GM23338 (cell line): Measurements from ENCODE around the gene FBXO33. TPM values are rescaled to one million over a fixed set of nuclear protein-coding genes. Genes with fewer than 3 reads are reported as not detected.

Experiments
- ATAC-seq: fragments of 200-7000 bp; cut with Tn5 transposase; 3 replicates; pipeline ENCODE4 v1.9.1; 2020
- DNase-seq: peaks from one replicate; pipeline ENCODE4 v3.0.0-alpha.2; 2015; ENCODE audit warnings: low spot score
- H2AFZ ChIP-seq: fragments of 200-600 bp; sonication (generic); 2 replicates; pipeline ENCODE4 v1.8.0; 2016; ENCODE audit warnings: antibody characterized with exemption, mild to moderate bottlenecking, moderate library complexity
- H3F3A ChIP-seq: fragments of 200-600 bp; sonication (generic); replicated peaks from 2 replicates; pipeline ENCODE4 v1.8.0; 2017; ENCODE audit warnings: antibody characterized with exemption, mixed run types, low read depth
- H3K27ac ChIP-seq: fragments of 200-600 bp; sonication (generic); 2 replicates; pipeline ENCODE4 v1.6.1; 2016; ENCODE audit warnings: low read depth
- H3K27me3 ChIP-seq: fragments of 200-600 bp; sonication (generic); 2 replicates; pipeline ENCODE4 v1.8.0; 2016; ENCODE audit warnings: mild to moderate bottlenecking, mixed run types, moderate library complexity; ENCODE audit not compliant: insufficient read depth
- H3K36me3 ChIP-seq: fragments of 200-600 bp; sonication (generic); 2 replicates; pipeline ENCODE4 v1.8.0; 2016; ENCODE audit warnings: mild to moderate bottlenecking; ENCODE audit not compliant: insufficient read depth
- H3K4me1 ChIP-seq: fragments of 200-600 bp; sonication (generic); 2 replicates; pipeline ENCODE4 v1.8.0; 2016; ENCODE audit warnings: mild to moderate bottlenecking, moderate library complexity; ENCODE audit not compliant: insufficient read depth
- H3K4me2 ChIP-seq: fragments of 200-600 bp; sonication (generic); 2 replicates; pipeline ENCODE4 v1.7.1; 2017; ENCODE audit warnings: mixed run types
- H3K4me3 ChIP-seq: fragments of 200-600 bp; sonication (generic); 2 replicates; pipeline ENCODE4 v1.6.1; 2016; ENCODE audit warnings: mixed run types
- H3K79me2 ChIP-seq: fragments of 200-600 bp; sonication (generic); replicated peaks from 2 replicates; pipeline ENCODE4 v1.8.0; 2017; ENCODE audit warnings: mild to moderate bottlenecking; ENCODE audit not compliant: insufficient read depth
- H3K9me2 ChIP-seq: fragments of 200-600 bp; sonication (generic); 2 replicates; pipeline ENCODE4 v1.8.0; 2017; ENCODE audit not compliant: insufficient read depth
- H4K20me1 ChIP-seq: fragments of 200-600 bp; sonication (generic); replicated peaks from 2 replicates; pipeline ENCODE4 v1.8.0; 2017; ENCODE audit warnings: mild to moderate bottlenecking; ENCODE audit not compliant: insufficient read depth
- H3K27ac Mint-ChIP-seq: 2 replicates; pipeline ENCODE4 v1.8.0; 2020; ENCODE audit warnings: inconsistent platforms, mild to moderate bottlenecking, moderate library complexity, mixed read lengths
- H3K27me3 Mint-ChIP-seq: 3 replicates; pipeline ENCODE4 v1.8.0; 2022; ENCODE audit warnings: low read depth, mild to moderate bottlenecking, moderate library complexity, mixed read lengths, inconsistent platforms; ENCODE audit not compliant: insufficient read depth, poor library complexity
- H3K36me3 Mint-ChIP-seq: 3 replicates; pipeline ENCODE4 v1.8.0; 2021; ENCODE audit warnings: low read depth, mild to moderate bottlenecking, inconsistent platforms, moderate library complexity, mixed read lengths
- H3K4me1 Mint-ChIP-seq: 3 replicates; pipeline ENCODE4 v1.8.0; 2020; ENCODE audit warnings: mild to moderate bottlenecking, inconsistent platforms, mixed read lengths
- H3K4me3 Mint-ChIP-seq: 3 replicates; pipeline ENCODE4 v1.8.0; 2021; ENCODE audit warnings: moderate library complexity, mild to moderate bottlenecking, inconsistent platforms, mixed read lengths
- H3K9me3 Mint-ChIP-seq: 3 replicates; pipeline ENCODE4 v1.8.0; 2020; ENCODE audit warnings: moderate library complexity, mild to moderate bottlenecking, inconsistent platforms, mixed read lengths
- CREB1 ChIP-seq: fragments of 250-450 bp; sonication (Bioruptor Pico); IDR thresholded peaks from 2 replicates; pipeline ENCODE4 v1.5.0; 2020; ENCODE audit warnings: low read depth, mild to moderate bottlenecking, moderate library complexity
- EZH2 ChIP-seq: fragments of 200-600 bp; sonication (generic); IDR thresholded peaks from one replicate; pipeline ENCODE4 v1.8.0; 2017; ENCODE audit warnings: antibody characterized with exemption, mild to moderate bottlenecking, low read depth; ENCODE audit not compliant: unreplicated experiment
- EZH2phosphoT487 ChIP-seq: fragments of 200-600 bp; sonication (generic); IDR thresholded peaks from one replicate; pipeline ENCODE4 v1.8.1; 2018; ENCODE audit warnings: antibody characterized with exemption; ENCODE audit not compliant: unreplicated experiment
- JUNB ChIP-seq: IDR thresholded peaks from one replicate; pipeline ENCODE4 v1.6.1; 2016; ENCODE audit warnings: antibody characterized with exemption; ENCODE audit not compliant: unreplicated experiment
- NANOG ChIP-seq: IDR thresholded peaks from 2 replicates; pipeline ENCODE4 v1.6.1; 2016; ENCODE audit warnings: antibody characterized with exemption, borderline replicate concordance
- POLR2AphosphoS5 ChIP-seq: IDR thresholded peaks from 2 replicates; pipeline ENCODE4 v1.6.1; 2016; ENCODE audit warnings: antibody characterized with exemption, low read depth
- STAT1 ChIP-seq: IDR thresholded peaks from one replicate; pipeline ENCODE4 v1.6.1; 2016; ENCODE audit warnings: antibody characterized with exemption; ENCODE audit not compliant: unreplicated experiment
- ZNF114 ChIP-seq: fragments of 250-450 bp; sonication (Bioruptor Pico); IDR thresholded peaks from 2 replicates; pipeline ENCODE4 v1.5.0; 2020; ENCODE audit warnings: mild to moderate bottlenecking, moderate library complexity
- ZNF331 ChIP-seq: fragments of 250-450 bp; sonication (Bioruptor Pico); IDR thresholded peaks from 2 replicates; pipeline ENCODE4 v1.5.0; 2020; ENCODE audit warnings: low read depth, mild to moderate bottlenecking, moderate library complexity
- polyA plus RNA-seq: library from polyadenylated mRNA; unstranded; fragments of >200 nt; fragmentation: Nextera tagmentation; extraction: Ambion mirVana; gene quantifications from 2 replicates; pipeline ENCODE4 v1.2.1, GENCODE V29; 2016
- total RNA-seq: library from RNA; depleted of rRNA; stranded (reverse); fragments of >200 nt; shearing (Covaris generic); gene quantifications from 2 replicates; pipeline ENCODE4 v1.2.3, GENCODE V29; 2014
- TF ChIP-seq, protein P1 (sequence below): IDR thresholded peaks from one replicate; pipeline ENCODE4 v1.6.1; 2018; ENCODE audit warnings: antibody characterized with exemption; ENCODE audit not compliant: unreplicated experiment
- TF ChIP-seq, protein P2 (sequence below), 2 experiments: fragments of 200-600 bp in 1 of 2; sonication (generic) in 1 of 2; conservative IDR thresholded peaks; 2 replicates each; pipeline versions ENCODE4 v1.5.1 to v1.6.1; 2016 to 2017; ENCODE audit warnings: antibody characterized with exemption in 2 of 2, low read depth in 2 of 2, mild to moderate bottlenecking in 2 of 2, moderate library complexity in 1 of 2
- TF ChIP-seq, protein P3 (sequence below): IDR thresholded peaks from 2 replicates; pipeline ENCODE4 v1.6.1; 2016; ENCODE audit warnings: antibody characterized with exemption

The FBXO33 gene
- total and polyA plus RNA-seq, 2 experiments from 2014 or later: 6.7 to 13.1 TPM

DNA sequence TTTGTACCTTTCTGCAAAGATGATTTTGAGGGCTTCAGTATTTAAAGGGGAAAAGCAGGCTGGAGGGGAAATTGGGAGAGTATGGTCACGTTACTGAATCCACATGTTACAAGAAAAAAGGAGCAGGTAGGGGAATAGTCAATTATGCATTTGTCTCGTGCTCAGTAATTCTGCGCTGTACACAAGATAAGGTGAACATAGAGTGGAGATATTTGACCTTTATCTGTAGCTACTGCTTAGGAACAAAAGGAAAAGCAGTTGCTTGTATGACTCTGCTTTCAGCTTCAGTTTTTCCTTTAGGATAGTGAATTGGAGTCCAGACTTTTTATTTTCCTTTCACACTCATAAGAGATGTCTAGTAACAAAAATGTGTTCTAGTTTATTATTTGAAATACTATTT is 49.8 kb downstream of the FBXO33 start:
- no peak overlapping the region for H3K4me2 ChIP-seq
- no peaks in the 10 kb centered on the region for H3K9me2 ChIP-seq
- H3K4me3 ChIP-seq: no peak overlapping the region
- H2AFZ ChIP-seq: no peak overlapping the region; the same call in 1 of the 2 replicates
- no peaks in the 10 kb centered on the region for H3K79me2 ChIP-seq
- no peaks in the 10 kb centered on the region for H4K20me1 ChIP-seq
- H3K27ac ChIP-seq: no peak overlapping the region
- Mint-ChIP-seq H3K9me3 (no peaks in the 10 kb centered on the region), H3K4me1 (peaks cover 4% of the 10 kb centered on the region), H3K27me3 (peaks cover 2% of the 10 kb centered on the region), H3K4me3 (no peak overlapping the region), H3K27ac (0 out of 2 replicates have a peak overlapping the region, but pooled peaks have one; percentile 3), H3K36me3 (no peaks in the 10 kb centered on the region)
- no peak for TF ChIP-seq STAT1
- no peak for TF ChIP-seq EZH2phosphoT487
- TF ChIP-seq ZNF331 (CRISPR knock-in tag): no peak
- TF ChIP-seq, protein P1, sequence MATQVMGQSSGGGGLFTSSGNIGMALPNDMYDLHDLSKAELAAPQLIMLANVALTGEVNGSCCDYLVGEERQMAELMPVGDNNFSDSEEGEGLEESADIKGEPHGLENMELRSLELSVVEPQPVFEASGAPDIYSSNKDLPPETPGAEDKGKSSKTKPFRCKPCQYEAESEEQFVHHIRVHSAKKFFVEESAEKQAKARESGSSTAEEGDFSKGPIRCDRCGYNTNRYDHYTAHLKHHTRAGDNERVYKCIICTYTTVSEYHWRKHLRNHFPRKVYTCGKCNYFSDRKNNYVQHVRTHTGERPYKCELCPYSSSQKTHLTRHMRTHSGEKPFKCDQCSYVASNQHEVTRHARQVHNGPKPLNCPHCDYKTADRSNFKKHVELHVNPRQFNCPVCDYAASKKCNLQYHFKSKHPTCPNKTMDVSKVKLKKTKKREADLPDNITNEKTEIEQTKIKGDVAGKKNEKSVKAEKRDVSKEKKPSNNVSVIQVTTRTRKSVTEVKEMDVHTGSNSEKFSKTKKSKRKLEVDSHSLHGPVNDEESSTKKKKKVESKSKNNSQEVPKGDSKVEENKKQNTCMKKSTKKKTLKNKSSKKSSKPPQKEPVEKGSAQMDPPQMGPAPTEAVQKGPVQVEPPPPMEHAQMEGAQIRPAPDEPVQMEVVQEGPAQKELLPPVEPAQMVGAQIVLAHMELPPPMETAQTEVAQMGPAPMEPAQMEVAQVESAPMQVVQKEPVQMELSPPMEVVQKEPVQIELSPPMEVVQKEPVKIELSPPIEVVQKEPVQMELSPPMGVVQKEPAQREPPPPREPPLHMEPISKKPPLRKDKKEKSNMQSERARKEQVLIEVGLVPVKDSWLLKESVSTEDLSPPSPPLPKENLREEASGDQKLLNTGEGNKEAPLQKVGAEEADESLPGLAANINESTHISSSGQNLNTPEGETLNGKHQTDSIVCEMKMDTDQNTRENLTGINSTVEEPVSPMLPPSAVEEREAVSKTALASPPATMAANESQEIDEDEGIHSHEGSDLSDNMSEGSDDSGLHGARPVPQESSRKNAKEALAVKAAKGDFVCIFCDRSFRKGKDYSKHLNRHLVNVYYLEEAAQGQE: no peak
- TF ChIP-seq POLR2AphosphoS5: no peak
- TF ChIP-seq EZH2: no peak
- TF ChIP-seq CREB1: no peak
- TF ChIP-seq, protein P2, sequence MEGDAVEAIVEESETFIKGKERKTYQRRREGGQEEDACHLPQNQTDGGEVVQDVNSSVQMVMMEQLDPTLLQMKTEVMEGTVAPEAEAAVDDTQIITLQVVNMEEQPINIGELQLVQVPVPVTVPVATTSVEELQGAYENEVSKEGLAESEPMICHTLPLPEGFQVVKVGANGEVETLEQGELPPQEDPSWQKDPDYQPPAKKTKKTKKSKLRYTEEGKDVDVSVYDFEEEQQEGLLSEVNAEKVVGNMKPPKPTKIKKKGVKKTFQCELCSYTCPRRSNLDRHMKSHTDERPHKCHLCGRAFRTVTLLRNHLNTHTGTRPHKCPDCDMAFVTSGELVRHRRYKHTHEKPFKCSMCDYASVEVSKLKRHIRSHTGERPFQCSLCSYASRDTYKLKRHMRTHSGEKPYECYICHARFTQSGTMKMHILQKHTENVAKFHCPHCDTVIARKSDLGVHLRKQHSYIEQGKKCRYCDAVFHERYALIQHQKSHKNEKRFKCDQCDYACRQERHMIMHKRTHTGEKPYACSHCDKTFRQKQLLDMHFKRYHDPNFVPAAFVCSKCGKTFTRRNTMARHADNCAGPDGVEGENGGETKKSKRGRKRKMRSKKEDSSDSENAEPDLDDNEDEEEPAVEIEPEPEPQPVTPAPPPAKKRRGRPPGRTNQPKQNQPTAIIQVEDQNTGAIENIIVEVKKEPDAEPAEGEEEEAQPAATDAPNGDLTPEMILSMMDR (conservative IDR thresholded peaks at IDR 0.05; ENCODE audit: low read depth in 2 of 2): no peak
- TF ChIP-seq ZNF114 (CRISPR knock-in tag): no peak
- H3F3A ChIP-seq: no peaks in the 10 kb centered on the region
- no peaks in the 10 kb centered on the region for H3K27me3 ChIP-seq
- DNase-seq (no peak), ATAC-seq (no peak)
- no peaks in the 10 kb centered on the region for H3K4me1 ChIP-seq
- H3K36me3 ChIP-seq: no peaks in the 10 kb centered on the region

DNA sequence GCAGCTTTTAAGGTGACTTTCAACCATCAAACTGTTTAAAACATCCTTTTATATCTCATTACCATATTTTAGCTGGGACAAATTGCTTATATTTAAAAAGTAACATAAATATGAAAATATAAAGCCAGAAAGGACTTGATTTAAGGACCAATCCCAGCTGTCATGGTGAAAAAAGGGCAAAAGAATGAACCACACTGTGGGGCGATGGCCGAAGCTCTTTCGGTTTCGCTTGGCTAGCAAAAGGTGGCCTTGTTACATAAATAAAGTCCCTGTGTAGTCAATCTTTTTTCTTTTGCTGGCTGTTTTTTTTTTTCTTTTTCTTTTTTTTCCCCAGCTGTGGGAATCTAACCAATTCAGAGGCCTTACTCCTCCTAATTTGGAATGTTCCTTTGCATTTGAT is 50.9 kb downstream of the FBXO33 start:
- no peak overlapping the region for H3K4me2 ChIP-seq
- H3K9me3 Mint-ChIP-seq: no peaks in the 10 kb centered on the region
- H3K27ac ChIP-seq: no peak overlapping the region
- no peak overlapping the region for H2AFZ ChIP-seq
- TF ChIP-seq ZNF114 (CRISPR knock-in tag) (no peak), JUNB (no peak), NANOG (no peak), STAT1 (no peak), CREB1 (no peak), EZH2 (no peak)
- TF ChIP-seq, protein P2 (conservative IDR thresholded peaks at IDR 0.05; ENCODE audit: low read depth in 2 of 2): no peak
- TF ChIP-seq, protein P3, sequence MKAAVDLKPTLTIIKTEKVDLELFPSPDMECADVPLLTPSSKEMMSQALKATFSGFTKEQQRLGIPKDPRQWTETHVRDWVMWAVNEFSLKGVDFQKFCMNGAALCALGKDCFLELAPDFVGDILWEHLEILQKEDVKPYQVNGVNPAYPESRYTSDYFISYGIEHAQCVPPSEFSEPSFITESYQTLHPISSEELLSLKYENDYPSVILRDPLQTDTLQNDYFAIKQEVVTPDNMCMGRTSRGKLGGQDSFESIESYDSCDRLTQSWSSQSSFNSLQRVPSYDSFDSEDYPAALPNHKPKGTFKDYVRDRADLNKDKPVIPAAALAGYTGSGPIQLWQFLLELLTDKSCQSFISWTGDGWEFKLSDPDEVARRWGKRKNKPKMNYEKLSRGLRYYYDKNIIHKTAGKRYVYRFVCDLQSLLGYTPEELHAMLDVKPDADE: no peak
- H3K36me3 Mint-ChIP-seq: no peaks in the 10 kb centered on the region
- DNase-seq (no peak), ATAC-seq (no peak)
- no peak overlapping the region for H3K27ac Mint-ChIP-seq
- H3K4me1 Mint-ChIP-seq: peaks cover 11% of the 10 kb centered on the region
- H3K4me1 ChIP-seq: peaks cover 6% of the 10 kb centered on the region
- H3K27me3 ChIP-seq: no peaks in the 10 kb centered on the region
- H3K27me3 Mint-ChIP-seq: peaks cover 2% of the 10 kb centered on the region
- H3K4me3 ChIP-seq: no peak overlapping the region
- no peaks in the 10 kb centered on the region for H3K79me2 ChIP-seq
- no peak overlapping the region for H3K4me3 Mint-ChIP-seq
- H4K20me1 ChIP-seq: no peaks in the 10 kb centered on the region
- H3K36me3 ChIP-seq: no peaks in the 10 kb centered on the region
- H3F3A ChIP-seq: no peaks in the 10 kb centered on the region
- H3K9me2 ChIP-seq: no peaks in the 10 kb centered on the region
